ENCODE results near the gene JAKMIP3.
"Not testable (repeated sequence)": the region's sequence is repeated elsewhere in the genome, so short reads cannot be mapped to it uniquely, and the experiment has no call there.

DNA sequence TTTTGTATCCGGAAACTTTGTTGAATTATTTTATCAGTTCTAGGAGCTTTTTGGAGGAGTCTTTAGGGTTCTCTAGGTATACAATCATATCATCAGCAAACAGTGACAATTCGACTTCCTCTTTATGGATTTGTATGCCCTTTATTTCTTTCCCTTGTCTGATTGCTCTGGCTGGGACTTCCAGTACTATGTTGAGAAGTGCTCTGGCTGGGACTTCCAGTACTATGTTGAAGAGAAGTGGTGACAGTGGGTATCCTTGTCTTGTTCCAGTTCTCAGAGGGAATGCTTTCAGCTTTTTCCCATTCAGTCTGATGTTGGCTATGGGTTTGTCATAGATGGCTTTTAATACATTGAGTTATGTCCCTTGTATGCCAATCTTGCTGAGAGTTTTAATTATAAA is 18.6 kb downstream of the JAKMIP3 start:
- not testable (repeated sequence) for TF ChIP-seq POLR2A (IDR thresholded peaks at IDR 0.05; ENCODE audit: low read length); RAD21 (conservative IDR thresholded peaks at IDR 0.05 in 1 of 2, IDR thresholded peaks at IDR 0.05 in 1 of 2)
- TF ChIP-seq, protein P1, sequence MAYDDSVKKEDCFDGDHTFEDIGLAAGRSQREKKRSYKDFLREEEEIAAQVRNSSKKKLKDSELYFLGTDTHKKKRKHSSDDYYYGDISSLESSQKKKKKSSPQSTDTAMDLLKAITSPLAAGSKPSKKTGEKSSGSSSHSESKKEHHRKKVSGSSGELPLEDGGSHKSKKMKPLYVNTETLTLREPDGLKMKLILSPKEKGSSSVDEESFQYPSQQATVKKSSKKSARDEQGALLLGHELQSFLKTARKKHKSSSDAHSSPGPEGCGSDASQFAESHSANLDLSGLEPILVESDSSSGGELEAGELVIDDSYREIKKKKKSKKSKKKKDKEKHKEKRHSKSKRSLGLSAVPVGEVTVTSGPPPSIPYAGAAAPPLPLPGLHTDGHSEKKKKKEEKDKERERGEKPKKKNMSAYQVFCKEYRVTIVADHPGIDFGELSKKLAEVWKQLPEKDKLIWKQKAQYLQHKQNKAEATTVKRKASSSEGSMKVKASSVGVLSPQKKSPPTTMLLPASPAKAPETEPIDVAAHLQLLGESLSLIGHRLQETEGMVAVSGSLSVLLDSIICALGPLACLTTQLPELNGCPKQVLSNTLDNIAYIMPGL (CRISPR knock-in tag; IDR thresholded peaks at IDR 0.05; ENCODE audit: borderline replicate concordance): not testable (repeated sequence)
- TF ChIP-seq, protein P2, sequence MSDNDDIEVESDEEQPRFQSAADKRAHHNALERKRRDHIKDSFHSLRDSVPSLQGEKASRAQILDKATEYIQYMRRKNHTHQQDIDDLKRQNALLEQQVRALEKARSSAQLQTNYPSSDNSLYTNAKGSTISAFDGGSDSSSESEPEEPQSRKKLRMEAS (IDR thresholded peaks at IDR 0.05): not testable (repeated sequence)
